ENCODE measurements around the gene OTX2. TPM values are rescaled to one million over a fixed set of nuclear protein-coding genes. Genes with fewer than 3 reads are reported as not detected.

OTX2 gene
- polyA plus RNA-seq, 2 of the 4 experiments (the other 2 are of a cell fraction): not detected

- WGBS (ENCODE audit: missing lambda C conversion rate): 54% methylated on average over 23 of the region's 31 CpGs
- FAIRE-seq (no peak), ATAC-seq (no peak), DNase-seq (ENCODE audit: low read depth in 1 of 2, low spot score in 1 of 2) (no peak)
- no peak for TF ChIP-seq HES2 (IDR thresholded peaks at IDR 0.05)
- no peaks in the 10 kb centered on the region; the same call in 2 of the 3 replicates for H3K9me3 ChIP-seq
- no peaks in the 10 kb centered on the region for H3K4me1 ChIP-seq
- no peak overlapping the region for H3K4me2 ChIP-seq
- CTCF ChIA-PET: interaction anchor here (0.8 kb wide), 1 partner anchor 15 kb away, joined by 3 read pairs; no protein-coding TSS in a partner anchor
- H3K27ac ChIP-seq: no peak overlapping the region
- H3K4me3 ChIP-seq: no peak overlapping the region
- POLR2A ChIA-PET: no interaction called here
These were observed 735 bp upstream of the OTX2 start for GRCh38 chr14:56810836-56811592.

- 73% methylated on average over 58 of the region's 63 CpGs for WGBS (ENCODE audit: missing lambda C conversion rate)
These were observed 771 bp downstream of the OTX2 start for GRCh38 chr14:56809270-56810146.

GRCh38 chr14:56808383-56809269 lies 1.7 kb downstream of the OTX2 start:
- ChIA-PET POLR2A (no interaction called here), CTCF (interaction anchor here (1.3 kb wide), 1 partner anchor 16 kb away, joined by 3 read pairs; no protein-coding TSS in a partner anchor)
- Histone ChIP-seq H3K27ac (no peak overlapping the region), H3K4me2 (no peak overlapping the region), H3K4me1 (no peaks in the 10 kb centered on the region), H3K9me3 (peaks cover 2% of the 10 kb centered on the region; the same call in 1 of the 3 replicates), H3K4me3 (no peak overlapping the region)
- no peak for ATAC-seq
- no peak for FAIRE-seq
- TF ChIP-seq NR3C1 (IDR thresholded peaks at IDR 0.05) (no peak), HMGXB4 (CRISPR knock-in tag; IDR thresholded peaks at IDR 0.05; ENCODE audit: borderline replicate concordance) (no peak), ZNF302 (CRISPR knock-in tag; IDR thresholded peaks at IDR 0.05) (no peak), ESRRA (IDR thresholded peaks at IDR 0.05; ENCODE audit: borderline replicate concordance, low read length) (no peak), ATOH8 (CRISPR knock-in tag; IDR thresholded peaks at IDR 0.05; ENCODE audit: low read depth) (no peak), PHF8 (IDR thresholded peaks at IDR 0.05; ENCODE audit: borderline replicate concordance, low read depth) (no peak), HDAC2 (IDR thresholded peaks at IDR 0.05) (no peak), FOXS1 (CRISPR knock-in tag; IDR thresholded peaks at IDR 0.05) (no peak), POLR2AphosphoS2 (conservative IDR thresholded peaks at IDR 0.05; ENCODE audit: low read length) (no peak), RFX5 (IDR thresholded peaks at IDR 0.05) (no peak)
- WGBS (ENCODE audit: missing lambda C conversion rate): 70% methylated on average over 55 of the region's 71 CpGs
- no peak for DNase-seq (ENCODE audit: low read depth in 1 of 2, low spot score in 1 of 2)

More at GRCh38 chr14:56809270-56810146, 771 bp downstream of the OTX2 start:
- H3K9me3 ChIP-seq: peaks cover 2% of the 10 kb centered on the region; the same call in 1 of the 3 replicates
- TF ChIP-seq NFE2L2 (conservative IDR thresholded peaks at IDR 0.05; ENCODE audit: low read length) (no peak), SREBF2 (IDR thresholded peaks at IDR 0.05) (no peak), HOXA7 (CRISPR knock-in tag; IDR thresholded peaks at IDR 0.05) (no peak), MAZ (IDR thresholded peaks at IDR 0.05; ENCODE audit: borderline replicate concordance, low read depth, low read length) (no peak), JUNB (IDR thresholded peaks at IDR 0.05) (no peak), JUN (IDR thresholded peaks at IDR 0.05) (no peak), ZSCAN20 (CRISPR knock-in tag; IDR thresholded peaks at IDR 0.05) (no peak), PHF8 (IDR thresholded peaks at IDR 0.05; ENCODE audit: borderline replicate concordance, low read depth) (no peak), FOSB (CRISPR knock-in tag; IDR thresholded peaks at IDR 0.05) (no peak), ATOH8 (CRISPR knock-in tag; IDR thresholded peaks at IDR 0.05; ENCODE audit: low read depth) (no peak), HOXB13 (CRISPR knock-in tag; IDR thresholded peaks at IDR 0.05; ENCODE audit: low read depth) (no peak)
- ChIA-PET CTCF (interaction anchor here (1.3 kb wide), 1 partner anchor 15 kb away, joined by 3 read pairs; no protein-coding TSS in a partner anchor), POLR2A (no interaction called here)
- FAIRE-seq: no peak
- no peak for DNase-seq (ENCODE audit: low read depth in 1 of 2, low spot score in 1 of 2)
- H3K4me3 ChIP-seq: no peak overlapping the region
- no peak overlapping the region for H3K27ac ChIP-seq
- no peak for ATAC-seq
- no peaks in the 10 kb centered on the region for H3K4me1 ChIP-seq
- H3K4me2 ChIP-seq: no peak overlapping the region
